ENCODE results near the gene POLD3.

POLD3 gene

GRCh38 chr11:74633406-74634393 is 41.3 kb downstream of the POLD3 start:
- in situ Hi-C loops (cut with HindIII; ENCODE audit: low sequenced_read_pairs), result no loop called here
- no peak overlapping the region for H3K4me3 ChIP-seq (ENCODE audit: low read depth, low read length)
- no peak for DNase-seq (ENCODE audit: low read depth)
- no peak for TF ChIP-seq CTCF (IDR thresholded peaks at IDR 0.05; ENCODE audit: low read depth, low read length, missing control alignments)

GRCh38 chr11:74634537-74634936 is 42.2 kb downstream of the POLD3 start:
- no peak overlapping the region for H3K4me3 ChIP-seq (ENCODE audit: low read depth, low read length)
- DNase-seq (ENCODE audit: low read depth), result peak; percentile 37
- in situ Hi-C loops (cut with HindIII; ENCODE audit: low sequenced_read_pairs), result no loop called here
- TF ChIP-seq CTCF (IDR thresholded peaks at IDR 0.05; ENCODE audit: low read depth, low read length, missing control alignments), result peak; percentile 59

- in situ Hi-C loops (cut with HindIII; ENCODE audit: low sequenced_read_pairs), result no loop called here
- DNase-seq (ENCODE audit: low read depth), result peak; percentile 20
Measured at GRCh38 chr11:74636630-74637184, 44.3 kb downstream of the POLD3 start.

GRCh38 chr11:74637700-74638099 is 45.3 kb downstream of the POLD3 start:
- no peak for DNase-seq (ENCODE audit: low read depth)
- H3K4me3 ChIP-seq (ENCODE audit: low read depth, low read length), result no peak overlapping the region
- in situ Hi-C loops (cut with HindIII; ENCODE audit: low sequenced_read_pairs), result no loop called here
- TF ChIP-seq CTCF (IDR thresholded peaks at IDR 0.05; ENCODE audit: low read depth, low read length, missing control alignments), result no peak

More at GRCh38 chr11:74636630-74637184, 44.3 kb downstream of the POLD3 start:
- H3K4me3 ChIP-seq (ENCODE audit: low read depth, low read length), result no peak overlapping the region
- TF ChIP-seq CTCF (IDR thresholded peaks at IDR 0.05; ENCODE audit: low read depth, low read length, missing control alignments), result no peak

- TF ChIP-seq CTCF (IDR thresholded peaks at IDR 0.05; ENCODE audit: low read depth, low read length, missing control alignments), result no peak
- no peak overlapping the region for H3K4me3 ChIP-seq (ENCODE audit: low read depth, low read length)
- no peak for DNase-seq (ENCODE audit: low read depth)
- in situ Hi-C loops (cut with HindIII; ENCODE audit: low sequenced_read_pairs), result no loop called here
Measured at GRCh38 chr11:74638869-74639268, 46.5 kb downstream of the POLD3 start.

- in situ Hi-C loops (cut with HindIII; ENCODE audit: low sequenced_read_pairs), result no loop called here
- TF ChIP-seq CTCF (IDR thresholded peaks at IDR 0.05; ENCODE audit: low read depth, low read length, missing control alignments), result no peak
- no peak overlapping the region for H3K4me3 ChIP-seq (ENCODE audit: low read depth, low read length)
- DNase-seq (ENCODE audit: low read depth), result no peak
Measured at GRCh38 chr11:74639533-74639932, 47.2 kb downstream of the POLD3 start.

Measured in astrocyte of the cerebellum (primary cell).